Neural cell (in vitro differentiated cells): ENCODE results near the gene GKAP1.

Experiments
- CTCF ChIP-seq: fragments of 450-650 bp; IDR thresholded peaks from 2 replicates; pipeline ENCODE4 v1.5.1; 2014; ENCODE audit warnings: antibody characterized with exemption, mild to moderate bottlenecking, moderate library complexity; ENCODE audit not compliant: poor library complexity, severe bottlenecking
- EZH2 ChIP-seq: fragments of 200-600, 300-800 bp; shearing (Covaris generic), sonication (generic); IDR thresholded peaks from 2 replicates; pipeline ENCODE4 v1.6.1; 2014; ENCODE audit warnings: antibody characterized with exemption, low read length, borderline replicate concordance, mild to moderate bottlenecking; ENCODE audit not compliant: insufficient read depth, poor library complexity, severe bottlenecking
- MXI1 ChIP-seq: fragments of 450-650 bp; conservative IDR thresholded peaks from 2 replicates; pipeline ENCODE4 v1.6.1; 2014; ENCODE audit warnings: antibody characterized with exemption, mild to moderate bottlenecking; ENCODE audit not compliant: poor library complexity, severe bottlenecking
- POLR2AphosphoS5 ChIP-seq: IDR thresholded peaks from 2 replicates; pipeline ENCODE4 v1.6.1; 2012
- RAD21 ChIP-seq: fragments of 450-650 bp; conservative IDR thresholded peaks from 2 replicates; pipeline ENCODE4 v1.6.1; 2014; ENCODE audit warnings: antibody characterized with exemption, mild to moderate bottlenecking, moderate library complexity
- SMC3 ChIP-seq: fragments of 450-650 bp; conservative IDR thresholded peaks from 2 replicates; pipeline ENCODE4 v1.6.1; 2014; ENCODE audit warnings: antibody characterized with exemption, mild to moderate bottlenecking, moderate library complexity; ENCODE audit not compliant: poor library complexity
- TAF1 ChIP-seq: IDR thresholded peaks from 2 replicates; pipeline ENCODE4 v1.6.1; 2012; ENCODE audit warnings: low read depth

GRCh38 chr9:83707768-83708514, 109.6 kb downstream of the GKAP1 start, which contains the start of gene UBQLN1:
- TF ChIP-seq CTCF (no peak), RAD21 (no peak), POLR2AphosphoS5 (peak; percentile 87), SMC3 (no peak), EZH2 (no peak), MXI1 (peak; percentile 89), TAF1 (peak; percentile 49)
